ENCODE measurements around the gene NAV2. TPM values are rescaled to one million over a fixed set of nuclear protein-coding genes. Genes with fewer than 3 reads are reported as not detected.

Gene NAV2
- total and polyA plus RNA-seq, 11 donors: 7.6 to 46.5 (median 20.2) TPM

DNA sequence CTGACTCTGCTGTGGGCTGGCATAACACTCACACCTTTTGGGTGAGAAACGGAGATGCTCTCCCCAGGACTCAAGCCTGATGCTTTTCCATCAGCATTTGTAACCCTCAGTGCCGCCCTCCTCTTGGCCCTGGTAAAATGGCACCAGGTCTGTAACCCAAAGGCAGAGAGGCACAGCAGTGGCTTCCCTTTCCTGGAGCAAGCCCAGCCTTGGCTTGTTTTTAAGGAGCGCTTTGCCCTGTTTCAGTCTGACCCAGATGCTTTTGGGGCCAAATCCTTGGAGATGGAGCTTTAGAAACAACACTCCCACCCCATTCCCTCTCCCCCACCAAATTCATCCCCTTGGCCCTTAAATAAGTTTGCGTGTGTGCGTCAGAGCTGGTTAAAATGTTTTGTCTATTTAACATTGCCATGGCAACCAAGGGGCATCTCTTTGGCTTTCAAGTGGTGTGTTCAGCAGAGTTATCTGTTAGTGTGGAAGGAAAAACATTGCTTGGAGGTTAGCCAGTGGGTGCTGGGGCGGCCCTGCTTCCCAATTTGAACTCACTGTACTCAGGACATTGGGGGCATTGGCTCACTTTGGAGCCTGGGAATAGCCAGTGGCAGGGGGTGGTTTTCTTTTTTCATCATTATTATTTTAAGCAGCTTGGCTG is 134.1 kb downstream of the NAV2 start:
- WGBS, 4 donors: 59 to 75% (median 67%) methylated on average over 6 of the region's 6 CpGs
- peak; percentile 86 to 94 (median 90) for ATAC-seq
- Histone ChIP-seq H3K36me3 (no peaks in the 10 kb centered on the region), H3K4me3 (no peak overlapping the region), H3K9me3 (peaks cover 0 to 5% (median 0%) of the 10 kb centered on the region in 12 donors), H3K4me1 (peaks cover 0 to 69% (median 20%) of the 10 kb centered on the region in 12 donors), H3K27ac (peak overlapping the region in 6 of 12 donors; percentile 14 to 77 (median 46)), H3K27me3 (no peaks in the 10 kb centered on the region)
- DNase-seq: peak in 4 of 5 donors; percentile 35 to 69 (median 50)
- TF ChIP-seq POLR2A (IDR thresholded peaks at IDR 0.05): no peak
- TF ChIP-seq, protein P1, sequence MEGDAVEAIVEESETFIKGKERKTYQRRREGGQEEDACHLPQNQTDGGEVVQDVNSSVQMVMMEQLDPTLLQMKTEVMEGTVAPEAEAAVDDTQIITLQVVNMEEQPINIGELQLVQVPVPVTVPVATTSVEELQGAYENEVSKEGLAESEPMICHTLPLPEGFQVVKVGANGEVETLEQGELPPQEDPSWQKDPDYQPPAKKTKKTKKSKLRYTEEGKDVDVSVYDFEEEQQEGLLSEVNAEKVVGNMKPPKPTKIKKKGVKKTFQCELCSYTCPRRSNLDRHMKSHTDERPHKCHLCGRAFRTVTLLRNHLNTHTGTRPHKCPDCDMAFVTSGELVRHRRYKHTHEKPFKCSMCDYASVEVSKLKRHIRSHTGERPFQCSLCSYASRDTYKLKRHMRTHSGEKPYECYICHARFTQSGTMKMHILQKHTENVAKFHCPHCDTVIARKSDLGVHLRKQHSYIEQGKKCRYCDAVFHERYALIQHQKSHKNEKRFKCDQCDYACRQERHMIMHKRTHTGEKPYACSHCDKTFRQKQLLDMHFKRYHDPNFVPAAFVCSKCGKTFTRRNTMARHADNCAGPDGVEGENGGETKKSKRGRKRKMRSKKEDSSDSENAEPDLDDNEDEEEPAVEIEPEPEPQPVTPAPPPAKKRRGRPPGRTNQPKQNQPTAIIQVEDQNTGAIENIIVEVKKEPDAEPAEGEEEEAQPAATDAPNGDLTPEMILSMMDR (IDR thresholded peaks at IDR 0.05): no peak
- intact Hi-C loops (cut with DNase I): no loop called here

DNA sequence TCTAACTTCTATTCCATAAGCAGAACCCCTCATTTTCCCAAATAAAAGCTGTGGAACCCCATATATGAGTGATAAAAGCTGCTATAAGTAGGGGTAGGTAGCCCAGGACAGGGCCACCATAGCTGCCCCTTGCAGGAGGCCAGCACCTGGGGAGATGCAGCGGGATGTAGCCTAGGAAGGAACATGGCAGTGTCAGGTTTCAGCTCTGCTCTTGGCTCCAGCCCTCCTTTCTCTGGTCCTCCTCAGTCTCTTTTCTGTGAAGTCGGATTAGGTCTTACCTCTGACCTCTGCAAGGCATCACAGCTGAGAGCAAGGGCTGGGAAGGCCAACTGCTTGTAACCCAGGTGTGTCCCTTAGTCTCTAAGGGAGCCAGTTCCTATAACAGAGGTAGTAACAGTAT is 135.6 kb downstream of the NAV2 start:
- Histone ChIP-seq H3K36me3 (peaks cover 0 to 2% (median 0%) of the 10 kb centered on the region in 9 donors), H3K27me3 (no peaks in the 10 kb centered on the region), H3K9me3 (peaks cover 0 to 8% (median 0%) of the 10 kb centered on the region in 12 donors), H3K4me1 (peaks cover 0 to 59% (median 18%) of the 10 kb centered on the region in 12 donors), H3K4me3 (no peak overlapping the region), H3K27ac (peak overlapping the region in 1 of 12 donors; percentile 11)
- no peak for TF ChIP-seq POLR2A (IDR thresholded peaks at IDR 0.05)
- TF ChIP-seq, protein P1 (IDR thresholded peaks at IDR 0.05): no peak
- intact Hi-C loops (cut with DNase I): no loop called here
- 81 to 100% (median 89%) methylated on average over 2 of the region's 2 CpGs for WGBS, 4 donors
- no peak for DNase-seq
- ATAC-seq: no peak

DNA sequence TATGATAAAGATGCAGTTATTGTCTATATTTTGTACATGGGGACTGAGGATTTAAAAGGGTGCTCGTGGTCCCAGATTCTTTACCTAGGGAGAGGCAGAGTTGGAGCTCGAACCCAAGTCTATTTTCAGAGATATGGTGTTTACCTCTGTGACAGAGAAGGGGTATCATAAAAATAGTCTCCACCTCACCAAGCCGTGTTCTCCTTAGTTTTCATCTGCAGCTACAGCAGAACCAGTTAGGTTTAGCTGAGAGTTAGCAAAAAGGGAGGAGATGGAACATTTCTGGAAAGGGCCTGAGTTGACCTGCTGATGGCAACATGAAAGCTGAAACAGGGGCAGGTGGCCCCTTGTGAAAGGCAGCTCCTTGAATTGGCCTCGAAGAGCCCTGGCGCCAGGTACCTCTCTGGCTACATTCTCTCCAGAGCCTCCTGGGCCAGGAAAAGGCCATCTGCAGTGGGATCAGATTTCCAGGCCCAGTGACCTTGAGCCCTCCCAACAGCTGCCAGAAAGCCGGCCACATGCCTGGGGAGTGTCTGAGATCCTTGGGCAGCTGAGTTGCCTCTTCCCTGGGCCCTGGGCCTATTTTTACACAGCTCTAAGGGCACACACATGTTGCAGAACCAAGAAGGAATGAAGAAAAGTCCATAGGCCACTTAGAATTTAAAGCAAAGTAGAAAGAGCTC is 136.6 kb downstream of the NAV2 start:
- H3K36me3 ChIP-seq: peaks cover 0 to 2% (median 0%) of the 10 kb centered on the region in 9 donors
- intact Hi-C loops (cut with DNase I): no loop called here
- peak overlapping the region in 9 of 12 donors; percentile 22 to 62 (median 51) for H3K27ac ChIP-seq
- H3K4me1 ChIP-seq: peaks cover 0 to 68% (median 20%) of the 10 kb centered on the region in 12 donors
- H3K9me3 ChIP-seq: peaks cover 0 to 8% (median 0%) of the 10 kb centered on the region in 12 donors
- WGBS, 4 donors: 57 to 76% (median 63%) methylated on average over 4 to 6 of the region's 6 CpGs
- H3K4me3 ChIP-seq: no peak overlapping the region
- DNase-seq (peak in 3 of 5 donors; percentile 23 to 64 (median 45)), ATAC-seq (peak in 3 of 4 donors; percentile 50 to 79 (median 62))
- H3K27me3 ChIP-seq: no peaks in the 10 kb centered on the region
- TF ChIP-seq, protein P1 (IDR thresholded peaks at IDR 0.05): no peak
- TF ChIP-seq POLR2A (IDR thresholded peaks at IDR 0.05): no peak

DNA sequence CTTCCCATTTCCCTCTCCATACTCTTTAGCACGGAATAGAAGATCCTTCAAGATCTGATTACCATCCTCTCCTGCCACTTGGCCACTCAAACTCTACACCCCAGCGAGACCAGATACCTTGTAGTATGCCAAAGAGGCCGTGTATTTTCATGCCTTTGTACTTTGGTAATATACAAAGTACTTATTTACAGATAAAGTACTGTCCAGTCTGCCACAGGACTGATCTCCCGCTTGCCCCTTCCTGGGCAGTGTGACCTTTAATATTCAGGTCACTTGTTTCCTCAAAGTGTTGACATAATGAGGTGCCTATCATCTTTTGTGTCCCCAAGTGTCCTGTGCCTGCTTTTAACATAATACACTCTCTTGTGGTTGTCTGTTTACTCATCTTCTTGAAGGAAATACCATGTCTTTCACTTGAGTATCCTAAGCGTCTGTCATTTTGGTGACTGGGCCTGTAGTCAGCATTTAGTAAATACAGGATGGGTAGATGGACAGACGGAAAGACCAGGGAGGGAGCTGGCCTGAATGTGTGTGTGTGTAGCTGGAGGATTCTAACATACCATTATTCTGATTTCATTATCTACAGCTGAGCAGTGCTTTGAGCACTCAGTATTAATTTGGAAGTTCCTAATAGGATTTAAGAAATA is 137.4 kb downstream of the NAV2 start:
- DNase-seq (no peak), ATAC-seq (no peak)
- TF ChIP-seq, protein P1 (IDR thresholded peaks at IDR 0.05): no peak
- no peak for TF ChIP-seq POLR2A (IDR thresholded peaks at IDR 0.05)
- peaks cover 0 to 8% (median 0%) of the 10 kb centered on the region in 12 donors for H3K9me3 ChIP-seq
- peak overlapping the region in 9 of 12 donors; percentile 22 to 62 (median 51) for H3K27ac ChIP-seq
- H3K4me1 ChIP-seq: peaks cover 0 to 73% (median 20%) of the 10 kb centered on the region in 12 donors
- peaks cover 0 to 2% (median 0%) of the 10 kb centered on the region in 9 donors for H3K36me3 ChIP-seq
- 66 to 73% (median 72%) methylated on average over 6 of the region's 6 CpGs for WGBS, 4 donors
- H3K27me3 ChIP-seq: no peaks in the 10 kb centered on the region
- H3K4me3 ChIP-seq: no peak overlapping the region
- intact Hi-C loops (cut with DNase I): no loop called here
